IPS-18a (cell line): ENCODE measurements around the gene TLR7.

Source experiments
- H3K27ac ChIP-seq: one replicate; pipeline ENCODE4 v1.5.1; 2013; ENCODE audit warnings: low read length
- H3K27me3 ChIP-seq: one replicate; pipeline ENCODE4 v1.6.1; 2013; ENCODE audit warnings: mild to moderate bottlenecking, low read length; ENCODE audit not compliant: control insufficient read depth, insufficient read depth
- H3K36me3 ChIP-seq: one replicate; pipeline ENCODE4 v1.6.1; 2013; ENCODE audit warnings: low read depth, low read length; ENCODE audit not compliant: control insufficient read depth
- H3K4me1 ChIP-seq: one replicate; pipeline ENCODE4 v1.6.1; 2013; ENCODE audit warnings: low read depth, low read length; ENCODE audit not compliant: control insufficient read depth
- H3K4me3 ChIP-seq: one replicate; pipeline ENCODE4 v1.5.1; 2013; ENCODE audit warnings: low read length
- H3K9ac ChIP-seq: one replicate; pipeline ENCODE4 v1.6.1; 2013; ENCODE audit warnings: mild to moderate bottlenecking, low read length, moderate library complexity
- H3K9me3 ChIP-seq: one replicate; pipeline ENCODE4 v1.6.1; 2013; ENCODE audit warnings: low read depth, low read length; ENCODE audit not compliant: control insufficient read depth

The TLR7 gene

GRCh38 chrX:12910423-12911121 is 43.7 kb downstream of the TLR7 start:
- H3K9me3 ChIP-seq: no peaks in the 10 kb centered on the region
- H3K4me3 ChIP-seq: no peak overlapping the region
- no peak overlapping the region for H3K9ac ChIP-seq
- H3K27me3 ChIP-seq: no peaks in the 10 kb centered on the region
- H3K36me3 ChIP-seq: no peaks in the 10 kb centered on the region
- H3K4me1 ChIP-seq: no peaks in the 10 kb centered on the region
- H3K27ac ChIP-seq: no peak overlapping the region

- Histone ChIP-seq H3K4me1 (no peaks in the 10 kb centered on the region), H3K27ac (no peak overlapping the region), H3K27me3 (no peaks in the 10 kb centered on the region), H3K9me3 (no peaks in the 10 kb centered on the region), H3K36me3 (no peaks in the 10 kb centered on the region), H3K4me3 (no peak overlapping the region), H3K9ac (no peak overlapping the region)
These were observed 44.2 kb downstream of the TLR7 start for GRCh38 chrX:12911122-12911470.

GRCh38 chrX:12912791-12913482 is 46.1 kb downstream of the TLR7 start:
- Histone ChIP-seq H3K27ac (no peak overlapping the region), H3K4me3 (no peak overlapping the region), H3K36me3 (no peaks in the 10 kb centered on the region), H3K9ac (no peak overlapping the region), H3K9me3 (no peaks in the 10 kb centered on the region), H3K27me3 (no peaks in the 10 kb centered on the region), H3K4me1 (no peaks in the 10 kb centered on the region)

- Histone ChIP-seq H3K4me1 (no peaks in the 10 kb centered on the region), H3K9me3 (no peaks in the 10 kb centered on the region), H3K4me3 (no peak overlapping the region), H3K27me3 (no peaks in the 10 kb centered on the region), H3K27ac (no peak overlapping the region), H3K9ac (no peak overlapping the region), H3K36me3 (no peaks in the 10 kb centered on the region)
These were observed 50.9 kb downstream of the TLR7 start for GRCh38 chrX:12917753-12918152.

GRCh38 chrX:12919051-12919450 is 52.2 kb downstream of the TLR7 start:
- Histone ChIP-seq H3K9ac (no peak overlapping the region), H3K36me3 (no peaks in the 10 kb centered on the region), H3K4me3 (no peak overlapping the region), H3K27me3 (no peaks in the 10 kb centered on the region), H3K9me3 (no peaks in the 10 kb centered on the region), H3K27ac (no peak overlapping the region), H3K4me1 (no peaks in the 10 kb centered on the region)

DNA sequence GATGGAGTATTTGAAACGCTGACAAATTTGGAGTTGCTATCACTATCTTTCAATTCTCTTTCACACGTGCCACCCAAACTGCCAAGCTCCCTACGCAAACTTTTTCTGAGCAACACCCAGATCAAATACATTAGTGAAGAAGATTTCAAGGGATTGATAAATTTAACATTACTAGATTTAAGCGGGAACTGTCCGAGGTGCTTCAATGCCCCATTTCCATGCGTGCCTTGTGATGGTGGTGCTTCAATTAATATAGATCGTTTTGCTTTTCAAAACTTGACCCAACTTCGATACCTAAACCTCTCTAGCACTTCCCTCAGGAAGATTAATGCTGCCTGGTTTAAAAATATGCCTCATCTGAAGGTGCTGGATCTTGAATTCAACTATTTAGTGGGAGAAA is 52.7 kb downstream of the TLR7 start:
- Histone ChIP-seq H3K27me3 (no peaks in the 10 kb centered on the region), H3K9me3 (no peaks in the 10 kb centered on the region), H3K27ac (no peak overlapping the region), H3K4me3 (no peak overlapping the region), H3K4me1 (no peaks in the 10 kb centered on the region), H3K36me3 (no peaks in the 10 kb centered on the region), H3K9ac (no peak overlapping the region)

DNA sequence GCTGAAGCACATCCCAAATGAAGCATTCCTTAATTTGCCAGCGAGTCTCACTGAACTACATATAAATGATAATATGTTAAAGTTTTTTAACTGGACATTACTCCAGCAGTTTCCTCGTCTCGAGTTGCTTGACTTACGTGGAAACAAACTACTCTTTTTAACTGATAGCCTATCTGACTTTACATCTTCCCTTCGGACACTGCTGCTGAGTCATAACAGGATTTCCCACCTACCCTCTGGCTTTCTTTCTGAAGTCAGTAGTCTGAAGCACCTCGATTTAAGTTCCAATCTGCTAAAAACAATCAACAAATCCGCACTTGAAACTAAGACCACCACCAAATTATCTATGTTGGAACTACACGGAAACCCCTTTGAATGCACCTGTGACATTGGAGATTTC is 54.1 kb downstream of the TLR7 start:
- Histone ChIP-seq H3K27ac (no peak overlapping the region), H3K4me1 (no peaks in the 10 kb centered on the region), H3K27me3 (no peaks in the 10 kb centered on the region), H3K9ac (no peak overlapping the region), H3K36me3 (no peaks in the 10 kb centered on the region), H3K9me3 (no peaks in the 10 kb centered on the region), H3K4me3 (no peak overlapping the region)

GRCh38 chrX:12921886-12922598 is 55.2 kb downstream of the TLR7 start:
- H3K27me3 ChIP-seq: no peaks in the 10 kb centered on the region

GRCh38 chrX:12922599-12922919 is 55.7 kb downstream of the TLR7 start:
- Histone ChIP-seq H3K4me1 (no peaks in the 10 kb centered on the region), H3K9me3 (no peaks in the 10 kb centered on the region), H3K27me3 (no peaks in the 10 kb centered on the region), H3K27ac (no peak overlapping the region), H3K36me3 (no peaks in the 10 kb centered on the region), H3K9ac (no peak overlapping the region), H3K4me3 (no peak overlapping the region)

More at GRCh38 chrX:12921886-12922598, 55.2 kb downstream of the TLR7 start:
- Histone ChIP-seq H3K4me3 (no peak overlapping the region), H3K9me3 (no peaks in the 10 kb centered on the region), H3K9ac (no peak overlapping the region), H3K36me3 (no peaks in the 10 kb centered on the region), H3K27ac (no peak overlapping the region), H3K4me1 (no peaks in the 10 kb centered on the region)

- no peaks in the 10 kb centered on the region for H3K4me1 ChIP-seq
- no peak overlapping the region for H3K9ac ChIP-seq
- H3K4me3 ChIP-seq: no peak overlapping the region
- no peak overlapping the region for H3K27ac ChIP-seq
- H3K9me3 ChIP-seq: no peaks in the 10 kb centered on the region
- no peaks in the 10 kb centered on the region for H3K27me3 ChIP-seq
- no peaks in the 10 kb centered on the region for H3K36me3 ChIP-seq
These were observed 62.8 kb downstream of the TLR7 start for GRCh38 chrX:12929701-12930100.

DNA sequence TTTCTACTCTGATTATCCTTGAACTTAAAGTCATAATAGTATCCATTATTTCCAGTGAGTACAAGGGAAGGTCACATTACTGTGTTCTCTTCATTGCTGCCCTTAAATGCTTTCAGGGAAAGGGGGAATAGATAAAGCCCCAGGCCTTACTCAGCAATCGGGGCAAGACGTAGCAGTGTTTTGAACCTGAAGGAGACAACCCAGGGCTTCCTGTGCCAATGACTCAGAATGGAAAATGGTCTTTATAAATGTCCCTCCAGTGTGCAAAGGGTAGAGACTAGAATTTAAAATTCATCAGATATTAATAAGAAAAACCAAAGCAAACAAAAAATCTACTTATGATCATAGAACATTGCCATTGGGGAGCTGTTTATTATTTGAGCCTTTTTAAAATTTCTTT is 63.3 kb downstream of the TLR7 start:
- H3K27me3 ChIP-seq: no peaks in the 10 kb centered on the region

GRCh38 chrX:12932244-12932643 is 65.4 kb downstream of the TLR7 start:
- no peaks in the 10 kb centered on the region for H3K4me1 ChIP-seq
- no peaks in the 10 kb centered on the region for H3K36me3 ChIP-seq
- no peaks in the 10 kb centered on the region for H3K27me3 ChIP-seq
- no peak overlapping the region for H3K9ac ChIP-seq
- H3K4me3 ChIP-seq: no peak overlapping the region
- no peak overlapping the region for H3K27ac ChIP-seq
- peaks cover 11% of the 10 kb centered on the region for H3K9me3 ChIP-seq

More for the DNA sequence above, 63.3 kb downstream of the TLR7 start:
- Histone ChIP-seq H3K4me1 (no peaks in the 10 kb centered on the region), H3K27ac (no peak overlapping the region), H3K9me3 (no peaks in the 10 kb centered on the region), H3K36me3 (no peaks in the 10 kb centered on the region), H3K4me3 (no peak overlapping the region), H3K9ac (no peak overlapping the region)
